Tibial nerve (tissue), 3 donors: ENCODE data around the gene CPXM2.

Source experiments
- CTCF ChIP-seq, 5 experiments: fragments of 200-600 bp in 3 of 5; fragments of 450-650 bp in 2 of 5; sonication (generic) in 3 of 5; IDR thresholded peaks; one replicate each; pipeline ENCODE4 v1.5.1; 2016 to 2019; ENCODE audit warnings: antibody characterized with exemption in 5 of 5, mild to moderate bottlenecking in 3 of 5, moderate library complexity in 2 of 5
- POLR2A ChIP-seq, 2 donors: fragments of 450-650 bp; IDR thresholded peaks; one replicate each; pipeline ENCODE4 v1.6.1; 2017; ENCODE audit warnings: antibody characterized with exemption in 2 of 2, mild to moderate bottlenecking in 2 of 2, moderate library complexity in 2 of 2

- TF ChIP-seq CTCF (IDR thresholded peaks at IDR 0.05) (no peak), POLR2A (IDR thresholded peaks at IDR 0.05) (no peak)
Observed at GRCh38 chr10:123808286-123808685, 83.3 kb downstream of the CPXM2 start.
